Activated CD4-positive, alpha-beta T cell treated with anti-CD3 and anti-CD28 coated beads, Interleukin-10, Interleukin-2, amounts not matched to agents 100 ng/mL and 50 ng/mL, durations not matched to agents 16 hours and 8 hours (primary cell): Measurements from ENCODE around the gene PPM1D.
"Not testable (repeated sequence)": the region's sequence is repeated elsewhere in the genome, so short reads cannot be mapped to it uniquely, and the experiment has no call there.

Source experiments
- DNase-seq: peaks from one replicate; pipeline ENCODE4 v3.0.0-alpha.2; 2020

PPM1D gene

GRCh38 chr17:60599620-60600489 is at the start of gene PPM1D:
TSS of gene PPM1D (plus strand) at chr17:60600193. CDS start at chr17:60600415, 222 bp downstream.
- DNase-seq, result peak; percentile 99

- DNase-seq, result not testable (repeated sequence)
Observed at GRCh38 chr17:60552255-60552654, 47.7 kb upstream of the PPM1D start.

GRCh38 chr17:60554377-60554788 is 45.6 kb upstream of the PPM1D start:
- no peak for DNase-seq

GRCh38 chr17:60555786-60556185 is 44.2 kb upstream of the PPM1D start:
- no peak for DNase-seq

- no peak for DNase-seq
Observed at GRCh38 chr17:60557805-60558204, 42.2 kb upstream of the PPM1D start.

- no peak for DNase-seq
Observed at GRCh38 chr17:60559659-60559994, 40.4 kb upstream of the PPM1D start.

GRCh38 chr17:60559995-60560859 is 39.8 kb upstream of the PPM1D start:
- no peak for DNase-seq

- DNase-seq, result no peak
Observed at GRCh38 chr17:60560860-60561257, 39.1 kb upstream of the PPM1D start.

- no peak for DNase-seq
Observed at GRCh38 chr17:60562421-60562820, 37.6 kb upstream of the PPM1D start.

- no peak for DNase-seq
Observed at GRCh38 chr17:60563743-60564142, 36.2 kb upstream of the PPM1D start.

- DNase-seq, result no peak
Observed at GRCh38 chr17:60565233-60565632, 34.8 kb upstream of the PPM1D start.

GRCh38 chr17:60573236-60574051 is 26.5 kb upstream of the PPM1D start:
- DNase-seq, result no peak

- peak; percentile 10 for DNase-seq
Observed at GRCh38 chr17:60577147-60577915, 22.7 kb upstream of the PPM1D start.

- DNase-seq, result no peak
Observed at GRCh38 chr17:60579090-60579489, 20.9 kb upstream of the PPM1D start.

GRCh38 chr17:60579551-60579950 is 20.4 kb upstream of the PPM1D start:
- DNase-seq, result no peak

GRCh38 chr17:60583008-60583407 is 17.0 kb upstream of the PPM1D start:
- no peak for DNase-seq

- DNase-seq, result no peak
Observed at GRCh38 chr17:60585887-60586286, 14.1 kb upstream of the PPM1D start.

- no peak for DNase-seq
Observed at GRCh38 chr17:60586288-60586974, 13.6 kb upstream of the PPM1D start.

GRCh38 chr17:60590070-60590469 is 9.9 kb upstream of the PPM1D start:
- DNase-seq, result no peak

- DNase-seq, result no peak
Observed at GRCh38 chr17:60592750-60593149, 7.2 kb upstream of the PPM1D start.

GRCh38 chr17:60593441-60594036 is 6.5 kb upstream of the PPM1D start:
- DNase-seq, result not testable (repeated sequence)
